ENCODE measurements around the gene CPNE5. TPM values are rescaled to one million over a fixed set of nuclear protein-coding genes. Genes with fewer than 3 reads are reported as not detected.

Gene CPNE5
- total and polyA plus RNA-seq, 2 of the 4 experiments (the other 2 are of a cell fraction), result 0.07 TPM; not detected in 1

- H3K79me1 ChIP-seq (ENCODE audit: low read depth in 1 of 2, low read length in 2 of 2), result peaks cover 0 to 12% of the 10 kb centered on the region in 2 experiments; a peak in 2 of 4 replicates
- TF ChIP-seq CTCF (conservative IDR thresholded peaks at IDR 0.05; ENCODE audit: low read depth, low read length) (no peak), CHD1 (IDR thresholded peaks at IDR 0.05; ENCODE audit: low read depth, low read length) (no peak), NFE2L2 (IDR thresholded peaks at IDR 0.05; ENCODE audit: low read depth, low read length) (no peak), ELK1 (IDR thresholded peaks at IDR 0.05; ENCODE audit: borderline replicate concordance, low read depth, low read length) (no peak)
- peak overlapping the region; percentile 10; the same call in 1 of the 2 replicates for H3K4me2 ChIP-seq (ENCODE audit: low read depth, low read length)
- no peak for DNase-seq
- peak overlapping the region; percentile 69 for H2AK9ac ChIP-seq (replicated peaks; ENCODE audit: low read depth, low read length, poor library complexity)
- H2AFZ ChIP-seq (replicated peaks; ENCODE audit: low read length, poor library complexity), result peak overlapping the region; percentile 67
- H2AK5ac ChIP-seq (ENCODE audit: low read depth, low read length), result peak overlapping the region; percentile 23; the same call in 1 of the 2 replicates
- no peak overlapping the region for H2BK15ac ChIP-seq (ENCODE audit: low read depth, low read length)
- no peaks in the 10 kb centered on the region for H4K20me1 ChIP-seq (ENCODE audit: insufficient read depth, low read length)
- no peak overlapping the region for H4K8ac ChIP-seq (ENCODE audit: low read depth in 2 of 2, low read length in 2 of 2)
- H2BK20ac ChIP-seq (ENCODE audit: low read depth, low read length), result no peak overlapping the region
- BruUV-seq (replicated peaks), result no TSS peak
- H3K9ac ChIP-seq (ENCODE audit: low read depth, low read length), result no peak overlapping the region
- H3K18ac ChIP-seq (ENCODE audit: low read depth, low read length), result no peak overlapping the region
- no peak overlapping the region for H2BK5ac ChIP-seq (ENCODE audit: low read depth, low read length, poor library complexity, severe bottlenecking)
- H3K4me3 ChIP-seq (ENCODE audit: insufficient read depth, low read depth, low read length), result no peak overlapping the region
- no peak overlapping the region; the same call in 1 of the 2 replicates for H3K14ac ChIP-seq (replicated peaks; ENCODE audit: low read depth, low read length)
- WGBS, 2 experiments (ENCODE audit: extremely low coverage in 2 of 2, insufficient read length in 1 of 2), result 27% methylated on average over 7 of the region's 26 CpGs; no CpG with 5 or more reads in 1 of the 2 experiments
- peaks cover 13% of the 10 kb centered on the region for H3K9me1 ChIP-seq (ENCODE audit: insufficient read depth, low read length)
- intact Hi-C loops (cut with micrococcal nuclease) (no loop called here), in situ Hi-C loops (cut with MboI; ENCODE audit: low sequenced_read_pairs) (no loop called here), dilution Hi-C loops (cut with HindIII; ENCODE audit: low sequenced_read_pairs, unreplicated experiment) (no loop called here)
- POLR2A ChIA-PET (ENCODE audit: unreplicated experiment), result interaction anchor here (0.9 kb wide), 1 partner anchor 26 kb away, joined by 3 read pairs; no protein-coding TSS in a partner anchor
- peak; percentile 12; the same call in 1 of the 2 replicates for ATAC-seq (ENCODE audit: low read depth)
- peaks cover 3% of the 10 kb centered on the region for H3K9me3 ChIP-seq (ENCODE audit: control insufficient read depth, insufficient read depth, low read length)
- no peak overlapping the region for H3K23ac ChIP-seq (ENCODE audit: low read depth, low read length)
- no peak overlapping the region for H4K5ac ChIP-seq (ENCODE audit: low read depth, low read length)
- H3K56ac ChIP-seq (ENCODE audit: extremely low read depth, insufficient read depth, low read length), result no peak overlapping the region
- no peak overlapping the region for H4K91ac ChIP-seq (ENCODE audit: insufficient read depth, low read depth, low read length)
- no peak overlapping the region for H3K27ac ChIP-seq (ENCODE audit: insufficient read depth, low read length)
- no peak overlapping the region for H3K4ac ChIP-seq (ENCODE audit: low read depth, low read length)
- H3K36me3 ChIP-seq (ENCODE audit: control insufficient read depth, insufficient read depth, low read length), result no peaks in the 10 kb centered on the region
- peaks cover 8% of the 10 kb centered on the region for H3K4me1 ChIP-seq (ENCODE audit: control insufficient read depth, insufficient read depth, low read length)
- CTCF ChIA-PET, result interaction anchor here (1.9 kb wide), 1 partner anchor 169 kb away, joined by 5 read pairs; no protein-coding TSS in a partner anchor
- H3K27me3 ChIP-seq (ENCODE audit: control insufficient read depth, insufficient read depth, low read length), result peaks cover 6% of the 10 kb centered on the region
- no peak overlapping the region for H2BK120ac ChIP-seq (ENCODE audit: low read depth, low read length)
These were observed 9.6 kb upstream of the CPNE5 start for GRCh38 chr6:36848658-36849441.
